Activated CD8-positive, alpha-beta T cell treated with anti-CD3 and anti-CD28 coated beads for 36 hours (primary cell): Measurements from ENCODE around the gene QSER1. TPM values are rescaled to one million over a fixed set of nuclear protein-coding genes. Genes with fewer than 3 reads are reported as not detected.

Experiments used
- ATAC-seq: fragments of 200-7000 bp; cut with Tn5 transposase; one replicate; pipeline ENCODE4 v1.10.0; 2021; ENCODE audit warnings: mild to moderate bottlenecking, moderate library complexity
- CTCF ChIA-PET: fragments of 350-600 bp; sonication (Branson Sonifier 250); formaldehyde crosslinking; loops from one replicate; lab custom pipeline; 2021; ENCODE audit warnings: antibody characterized with exemption; lab: Charles Lee
- POLR2A ChIA-PET: fragments of 350-600 bp; sonication (Branson Sonifier 250); formaldehyde crosslinking; loops from one replicate; lab custom pipeline; 2021; ENCODE audit warnings: antibody characterized with exemption; lab: Charles Lee
- DNase-seq: peaks from one replicate; pipeline ENCODE4 v3.0.0-alpha.2; 2020
- H3K27ac Mint-ChIP-seq: one replicate; pipeline ENCODE4 v1.8.0; 2021; ENCODE audit warnings: mild to moderate bottlenecking, mixed read lengths
- H3K27me3 Mint-ChIP-seq: one replicate; pipeline ENCODE4 v1.8.0; 2021; ENCODE audit warnings: mixed read lengths
- H3K36me3 Mint-ChIP-seq: one replicate; pipeline ENCODE4 v1.8.0; 2021; ENCODE audit warnings: low read depth, mixed read lengths
- H3K4me1 Mint-ChIP-seq: one replicate; pipeline ENCODE4 v1.8.0; 2021; ENCODE audit warnings: low read depth, mixed read lengths
- H3K4me3 Mint-ChIP-seq: one replicate; pipeline ENCODE4 v1.8.0; 2021; ENCODE audit warnings: mild to moderate bottlenecking, moderate library complexity, mixed read lengths
- H3K9me3 Mint-ChIP-seq: one replicate; pipeline ENCODE4 v1.8.0; 2021; ENCODE audit warnings: mixed read lengths
- CTCF ChIP-seq: fragments of 200-600 bp; IDR thresholded peaks from one replicate; pipeline ENCODE4 v1.8.0; 2022; ENCODE audit warnings: antibody characterized with exemption, mild to moderate bottlenecking
- intact Hi-C: fragments of 100-400 bp; cut with micrococcal nuclease; formaldehyde crosslinking; loops from one replicate; pipeline ENCODE4 v1.10.0; 2022
- total RNA-seq, 2 experiments: library from RNA; stranded (reverse); gene quantifications; one replicate each; pipeline ENCODE4 v1.2.3, GENCODE V29; 2021

Gene QSER1
- total RNA-seq, 2 experiments from 2014 or later, result 10.5 to 11.2 TPM

- ChIA-PET CTCF (interaction anchor here (1.0 kb wide), 1 partner anchor 13 kb away, joined by 5 read pairs; no protein-coding TSS in a partner anchor), POLR2A (interaction anchor here (0.7 kb wide), 1 partner anchor 22 kb away, joined by 3 read pairs; the partner anchor contains the start of gene TCP11L1)
- Mint-ChIP-seq H3K9me3 (no peaks in the 10 kb centered on the region), H3K36me3 (no peaks in the 10 kb centered on the region), H3K27ac (no peak overlapping the region), H3K27me3 (peaks cover 16% of the 10 kb centered on the region), H3K4me3 (no peak overlapping the region), H3K4me1 (peaks cover 34% of the 10 kb centered on the region)
- no peak for DNase-seq
- intact Hi-C loops, result no loop called here
- no peak for ATAC-seq
- no peak for TF ChIP-seq CTCF
Measured at GRCh38 chr11:33017965-33018364, 125.4 kb downstream of the QSER1 start.

GRCh38 chr11:33018840-33019239, 126.2 kb downstream of the QSER1 start:
- Mint-ChIP-seq H3K27ac (no peak overlapping the region), H3K4me1 (peaks cover 34% of the 10 kb centered on the region), H3K4me3 (no peak overlapping the region), H3K27me3 (peaks cover 16% of the 10 kb centered on the region), H3K36me3 (no peaks in the 10 kb centered on the region), H3K9me3 (no peaks in the 10 kb centered on the region)
- TF ChIP-seq CTCF, result no peak
- intact Hi-C loops, result no loop called here
- ATAC-seq (no peak), DNase-seq (no peak)
- ChIA-PET CTCF (no interaction called here), POLR2A (no interaction called here)

GRCh38 chr11:33021501-33021900, 128.9 kb downstream of the QSER1 start:
- Mint-ChIP-seq H3K27me3 (peaks cover 12% of the 10 kb centered on the region), H3K4me3 (no peak overlapping the region), H3K9me3 (no peaks in the 10 kb centered on the region), H3K27ac (no peak overlapping the region), H3K4me1 (peaks cover 27% of the 10 kb centered on the region), H3K36me3 (no peaks in the 10 kb centered on the region)
- ChIA-PET POLR2A (interaction anchor here (1.0 to 3.6 kb wide), 3 partner anchors 11 to 18 kb away, joined by 4 to 13 read pairs (median 4); partner anchors contain the start of gene TCP11L1), CTCF (interaction anchor here (0.7 to 2.7 kb wide), 2 partner anchors 44 to 491 kb away, joined by 3 to 9 read pairs; no protein-coding TSS in a partner anchor)
- TF ChIP-seq CTCF, result no peak
- ATAC-seq, result no peak
- no peak for DNase-seq
- intact Hi-C loops, result no loop called here

- peaks cover 10% of the 10 kb centered on the region for H3K27me3 Mint-ChIP-seq
- H3K4me3 Mint-ChIP-seq, result no peak overlapping the region
- intact Hi-C loops, result no loop called here
- peaks cover 25% of the 10 kb centered on the region for H3K4me1 Mint-ChIP-seq
- H3K36me3 Mint-ChIP-seq, result no peaks in the 10 kb centered on the region
- DNase-seq (no peak), ATAC-seq (peak; percentile 82)
- no peak for TF ChIP-seq CTCF
- POLR2A ChIA-PET, result interaction anchor here (1.0 to 3.6 kb wide), 3 partner anchors 12 to 18 kb away, joined by 4 to 13 read pairs (median 4); partner anchors contain the start of gene TCP11L1
- H3K9me3 Mint-ChIP-seq, result no peaks in the 10 kb centered on the region
- no peak overlapping the region for H3K27ac Mint-ChIP-seq
- CTCF ChIA-PET, result interaction anchor here (0.7 to 2.7 kb wide), 2 partner anchors 42 to 43 kb away, joined by 3 to 9 read pairs; no protein-coding TSS in a partner anchor
Measured at GRCh38 chr11:33021937-33022336, 129.3 kb downstream of the QSER1 start.

GRCh38 chr11:33025339-33025722, 132.7 kb downstream of the QSER1 start:
- no peaks in the 10 kb centered on the region for H3K36me3 Mint-ChIP-seq
- TF ChIP-seq CTCF, result no peak
- H3K4me1 Mint-ChIP-seq, result peaks cover 12% of the 10 kb centered on the region
- ChIA-PET POLR2A (no interaction called here), CTCF (interaction anchor here (2.0 kb wide), 1 partner anchor 10 kb away, joined by 6 read pairs; the partner anchor contains the start of gene DEPDC7)
- H3K9me3 Mint-ChIP-seq, result no peaks in the 10 kb centered on the region
- H3K27ac Mint-ChIP-seq, result no peak overlapping the region
- intact Hi-C loops, result no loop called here
- no peak overlapping the region for H3K4me3 Mint-ChIP-seq
- H3K27me3 Mint-ChIP-seq, result no peaks in the 10 kb centered on the region
- DNase-seq (no peak), ATAC-seq (no peak)
